Measurements from ENCODE around the gene GPR55.

- TF ChIP-seq POLR2A (IDR thresholded peaks at IDR 0.05) (no peak), CTCF (IDR thresholded peaks at IDR 0.05) (no peak)
Observed at GRCh38 chr2:230898016-230898712, 26.9 kb downstream of the GPR55 start.
